B cell (primary cell): ENCODE measurements around the gene GLB1L3. TPM values are rescaled to one million over a fixed set of nuclear protein-coding genes. Genes with fewer than 3 reads are reported as not detected.
A peak's percentile ranks its signal among the peaks of the same experiment; 100 is the strongest.

Experiments used
- ATAC-seq: fragments of 200-7000 bp; cut with Tn5 transposase; one replicate; pipeline ENCODE4 v1.10.0; 2021; ENCODE audit warnings: low read depth, mild to moderate bottlenecking, moderate number of reproducible peaks, moderate library complexity
- CTCF ChIA-PET: fragments of 350-600 bp; sonication (Branson Sonifier 250); formaldehyde crosslinking; loops from one replicate; lab custom pipeline; 2021; ENCODE audit warnings: antibody characterized with exemption, inconsistent platforms; lab: Charles Lee
- POLR2A ChIA-PET: fragments of 350-600 bp; sonication (Branson Sonifier 250); formaldehyde crosslinking; loops from one replicate; lab custom pipeline; 2021; ENCODE audit warnings: antibody characterized with exemption; lab: Charles Lee
- DNase-seq: peaks from one replicate; pipeline ENCODE4 v3.0.0; 2013
- H2AFZ ChIP-seq: 2 replicates; pipeline ENCODE4 v1.6.1; 2012; ENCODE audit warnings: mild to moderate bottlenecking, low read depth, low read length; ENCODE audit not compliant: insufficient read depth, poor library complexity, severe bottlenecking
- H3K27ac ChIP-seq, 2 donors: 1 replicate in 1 of 2; 2 replicates in 1 of 2; pipeline ENCODE4 v1.5.1; 2012 to 2013; ENCODE audit warnings: low read length in 2 of 2, mild to moderate bottlenecking in 2 of 2, moderate library complexity in 1 of 2
- H3K27me3 ChIP-seq, 4 experiments: fragments of 200-600 bp in 1 of 4; sonication (generic) in 1 of 4; replicated peaks in 1 of 4; 1 replicate in 2 of 4; 2 replicates in 2 of 4; pipeline versions ENCODE4 v1.6.1 to v1.7.0; 2013 to 2016; ENCODE audit warnings: low read length in 3 of 4, mild to moderate bottlenecking in 2 of 4, mixed read lengths in 1 of 4, moderate library complexity in 1 of 4; ENCODE audit not compliant: insufficient read depth in 4 of 4, control insufficient read depth in 3 of 4; ENCODE audit errors: control extremely low read depth in 1 of 4
- H3K36me3 ChIP-seq, 2 experiments: replicated peaks in 1 of 2; 1 replicate in 1 of 2; 2 replicates in 1 of 2; pipeline versions ENCODE4 v1.6.1 to v1.7.1; 2013; ENCODE audit warnings: low read length in 1 of 2; ENCODE audit not compliant: insufficient read depth in 2 of 2, control insufficient read depth in 1 of 2; ENCODE audit errors: control extremely low read depth in 1 of 2, extremely low read depth in 1 of 2
- H3K4me1 ChIP-seq, 2 donors: fragments of 200-600 bp in 1 of 2; sonication (generic) in 1 of 2; 1 replicate in 1 of 2; 2 replicates in 1 of 2; pipeline versions ENCODE4 v1.5.1 to v1.6.1; 2013 to 2017; ENCODE audit warnings: low read length in 2 of 2; ENCODE audit not compliant: control insufficient read depth in 2 of 2, insufficient read depth in 2 of 2
- H3K4me2 ChIP-seq: replicated peaks from 2 replicates; pipeline ENCODE3; 2012; ENCODE audit warnings: mild to moderate bottlenecking, low read depth, low read length; ENCODE audit not compliant: poor library complexity, severe bottlenecking
- H3K4me3 ChIP-seq, 5 experiments: fragments of 200-600 bp in 1 of 5; sonication (generic) in 1 of 5; 1 replicate in 3 of 5; 2 replicates in 2 of 5; pipeline versions ENCODE4 v1.5.1 to v1.7.0; 2011 to 2016; ENCODE audit warnings: low read length in 4 of 5, mild to moderate bottlenecking in 4 of 5, low read depth in 2 of 5, control low read depth in 1 of 5, moderate library complexity in 1 of 5; ENCODE audit not compliant: insufficient read depth in 1 of 5; ENCODE audit errors: control extremely low read depth in 1 of 5, extremely low read depth in 1 of 5
- H3K79me2 ChIP-seq: fragments of 200-600 bp; sonication (generic); one replicate; pipeline ENCODE4 v1.6.0; 2016; ENCODE audit warnings: low read length; ENCODE audit not compliant: control insufficient read depth, insufficient read depth
- H3K9ac ChIP-seq: fragments of 200-600 bp; sonication (generic); 2 replicates; pipeline ENCODE4 v1.6.1; 2017; ENCODE audit warnings: mild to moderate bottlenecking, low read length, moderate library complexity
- H3K9me3 ChIP-seq, 3 donors: one replicate each; pipeline versions ENCODE4 v1.6.1 to v1.7.1; 2013; ENCODE audit warnings: low read length in 2 of 3; ENCODE audit not compliant: control insufficient read depth in 2 of 3, insufficient read depth in 1 of 3; ENCODE audit errors: control extremely low read depth in 1 of 3
- H4K20me1 ChIP-seq: 2 replicates; pipeline ENCODE4 v1.6.0; 2012; ENCODE audit warnings: mild to moderate bottlenecking, low read length; ENCODE audit not compliant: insufficient read depth, control insufficient read depth, poor library complexity, severe bottlenecking
- H3K27ac Mint-ChIP-seq: one replicate; pipeline ENCODE4 v1.8.0; 2021; ENCODE audit warnings: mixed read lengths
- H3K27me3 Mint-ChIP-seq: one replicate; pipeline ENCODE4 v1.8.0; 2021; ENCODE audit warnings: mixed read lengths
- H3K4me1 Mint-ChIP-seq: one replicate; pipeline ENCODE4 v1.8.0; 2021; ENCODE audit warnings: mixed read lengths
- H3K4me3 Mint-ChIP-seq: one replicate; pipeline ENCODE4 v1.8.0; 2021; ENCODE audit warnings: mixed read lengths
- H3K9me3 Mint-ChIP-seq: one replicate; pipeline ENCODE4 v1.8.0; 2022; ENCODE audit warnings: mixed read lengths; ENCODE audit not compliant: insufficient read depth
- CTCF ChIP-seq: fragments of 200-600 bp; IDR thresholded peaks from one replicate; pipeline ENCODE4 v1.8.0; 2022; ENCODE audit warnings: antibody characterized with exemption, mild to moderate bottlenecking
- EZH2 ChIP-seq: IDR thresholded peaks from 2 replicates; pipeline ENCODE4 v1.6.1; 2012; ENCODE audit warnings: borderline replicate concordance, low read depth, mild to moderate bottlenecking, moderate library complexity, low read length; ENCODE audit not compliant: insufficient read depth, poor library complexity, severe bottlenecking
- WGBS: methylation state at CpG from one replicate; pipeline ENCODE4 v1.1.5; 2013; ENCODE audit warnings: missing lambda C conversion rate; ENCODE audit not compliant: insufficient coverage; 5-methylcytosine and 5-hydroxymethylcytosine counted together
- intact Hi-C: fragments of 100-400 bp; cut with micrococcal nuclease; formaldehyde crosslinking; loops from one replicate; pipeline ENCODE4 v1.10.0; 2022
- polyA plus RNA-seq: library from polyadenylated mRNA; depleted of rRNA; stranded (reverse); fragments of >200 nt; gene quantifications from 2 replicates; pipeline ENCODE4 v1.2.3, GENCODE V29; 2012
- total RNA-seq, 2 donors: library from RNA; stranded (reverse); fragments of 120-200 nt in 1 of 2; gene quantifications; 1 replicate in 1 of 2; 2 replicates in 1 of 2; pipeline versions ENCODE4 v1.2.3 to v1.2.4, GENCODE V29; 2013 to 2022

GLB1L3 gene
- total and polyA plus RNA-seq, 2 donors (not counting 1 experiment from before 2014, with no cell fraction given) = not detected

GRCh38 chr11:134330611-134331353, 54.6 kb downstream of the GLB1L3 start:
- Histone ChIP-seq H3K4me3 (peak overlapping the region in 3 of 5 experiments; percentile 26 to 52 (median 50)), H3K4me2 (peak overlapping the region; percentile 71), H3K36me3 (no peaks in the 10 kb centered on the region), H3K4me1 (peaks cover 18 to 19% of the 10 kb centered on the region in 2 donors), H3K9me3 (peaks cover 0 to 4% (median 2%) of the 10 kb centered on the region in 3 donors), H4K20me1 (no peaks in the 10 kb centered on the region), H3K9ac (peak overlapping the region; percentile 56), H3K79me2 (no peaks in the 10 kb centered on the region), H3K27ac (no peak overlapping the region), H3K27me3 (peaks cover 2 to 36% (median 16%) of the 10 kb centered on the region in 4 experiments), H2AFZ (no peak overlapping the region)
- POLR2A ChIA-PET = no interaction called here
- ATAC-seq = no peak
- DNase-seq = peak; percentile 16
- H3K9me3 Mint-ChIP-seq = peaks cover 2% of the 10 kb centered on the region
- H3K4me1 Mint-ChIP-seq = peaks cover 14% of the 10 kb centered on the region
- WGBS = 60% methylated on average over 12 of the region's 22 CpGs
- peaks cover 62% of the 10 kb centered on the region for H3K27me3 Mint-ChIP-seq
- CTCF ChIA-PET = no interaction called here
- no peak overlapping the region for H3K27ac Mint-ChIP-seq
- peak overlapping the region; percentile 86 for H3K4me3 Mint-ChIP-seq
- TF ChIP-seq EZH2 = no peak
- TF ChIP-seq CTCF = no peak
- intact Hi-C loops = loop anchor here (1.0 kb wide), 1 partner anchor 77 kb away; the partner anchor contains the start of genes ACAD8 and THYN1
